ENCODE measurements around the gene BAG3.

DNA sequence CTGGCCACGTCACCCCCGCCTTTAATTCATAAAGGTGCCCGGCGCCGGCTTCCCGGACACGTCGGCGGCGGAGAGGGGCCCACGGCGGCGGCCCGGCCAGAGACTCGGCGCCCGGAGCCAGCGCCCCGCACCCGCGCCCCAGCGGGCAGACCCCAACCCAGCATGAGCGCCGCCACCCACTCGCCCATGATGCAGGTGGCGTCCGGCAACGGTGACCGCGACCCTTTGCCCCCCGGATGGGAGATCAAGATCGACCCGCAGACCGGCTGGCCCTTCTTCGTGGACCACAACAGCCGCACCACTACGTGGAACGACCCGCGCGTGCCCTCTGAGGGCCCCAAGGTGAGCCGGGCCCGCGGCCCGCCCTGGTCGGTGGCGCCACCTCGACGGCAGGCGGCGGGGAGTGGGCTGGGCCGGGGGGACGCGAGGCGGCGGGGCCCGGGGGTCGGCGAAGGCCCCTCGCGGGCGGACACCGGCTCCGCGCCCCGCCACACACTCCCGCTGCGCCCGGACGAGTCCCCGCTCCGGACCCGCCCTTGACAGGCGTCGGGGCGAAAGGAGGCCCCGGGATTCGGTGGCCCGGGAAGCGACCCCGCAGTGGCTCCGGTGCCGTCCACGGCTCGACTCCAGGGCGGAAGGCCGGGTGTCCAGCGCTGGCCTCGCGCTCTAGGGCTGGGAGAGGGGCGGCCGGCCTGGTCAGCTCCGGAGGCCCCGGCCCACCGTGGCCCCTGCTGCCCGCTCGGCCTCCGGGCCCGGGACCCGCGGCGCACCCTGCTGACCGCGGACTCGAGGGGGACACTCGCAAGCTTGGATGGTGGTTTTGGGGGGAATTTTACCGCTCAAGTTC lies 557 bp downstream of the BAG3 start:
- TF ChIP-seq EZH2 (IDR thresholded peaks at IDR 0.05) (no peak), CTCF (IDR thresholded peaks at IDR 0.05) (no peak)
